Sigmoid colon (tissue), 7 donors: ENCODE measurements around the gene OPN4. TPM values are rescaled to one million over a fixed set of nuclear protein-coding genes. Genes with fewer than 3 reads are reported as not detected.
"Not testable (repeated sequence)": the region's sequence is repeated elsewhere in the genome, so short reads cannot be mapped to it uniquely, and the experiment has no call there.

Experiments
- DNase-seq: peaks from one replicate; pipeline ENCODE4 v3.0.0-alpha.2; 2019
- H3K27ac ChIP-seq, 4 donors: fragments of 200-600 bp; sonication (generic); one replicate each; pipeline ENCODE4 v1.5.1; 2016 to 2019; ENCODE audit warnings: mild to moderate bottlenecking in 1 of 4
- H3K27me3 ChIP-seq, 3 donors: fragments of 200-600 bp; sonication (generic); one replicate each; pipeline ENCODE4 v1.5.1; 2019; ENCODE audit warnings: mild to moderate bottlenecking in 1 of 3
- H3K36me3 ChIP-seq, 4 donors: fragments of 200-600 bp; sonication (generic); one replicate each; pipeline ENCODE4 v1.5.1; 2016 to 2019
- H3K4me1 ChIP-seq, 4 donors: fragments of 200-600 bp; sonication (generic); one replicate each; pipeline ENCODE4 v1.5.1; 2017 to 2019
- H3K4me3 ChIP-seq, 4 donors: fragments of 200-600 bp; sonication (generic); one replicate each; pipeline ENCODE4 v1.5.1; 2017 to 2019; ENCODE audit warnings: mild to moderate bottlenecking in 2 of 4, moderate library complexity in 1 of 4
- H3K9me3 ChIP-seq, 4 donors: fragments of 200-600 bp in 3 of 4; sonication (generic) in 3 of 4; one replicate each; pipeline versions ENCODE4 v1.5.1 to v1.6.1; 2013 to 2019
- EP300 ChIP-seq, 4 donors: sonication (generic); formaldehyde crosslinking; IDR thresholded peaks; one replicate each; pipeline ENCODE4 v1.6.1; 2017; ENCODE audit warnings: antibody characterized with exemption in 4 of 4
- POLR2A ChIP-seq, 2 donors: fragments of 450-650 bp; IDR thresholded peaks; one replicate each; pipeline ENCODE4 v1.6.1; 2016; ENCODE audit warnings: antibody characterized with exemption in 2 of 2, mild to moderate bottlenecking in 2 of 2, moderate library complexity in 2 of 2
- POLR2AphosphoS5 ChIP-seq, 4 donors: sonication (generic); formaldehyde crosslinking; IDR thresholded peaks; one replicate each; pipeline ENCODE4 v1.6.1; 2017; ENCODE audit warnings: antibody characterized with exemption in 4 of 4
- WGBS, 2 donors: extraction: QIAGEN DNeasy Blood & Tissue Kit; methylation state at CpG; one replicate each; pipeline ENCODE4 v1.1.7; 2013; 5-methylcytosine and 5-hydroxymethylcytosine counted together
- intact Hi-C: fragments of 100-400 bp; cut with DNase I; formaldehyde crosslinking; loops from one replicate; pipeline ENCODE4 v1.15.1; 2023
- polyA plus RNA-seq, 3 donors: library from polyadenylated mRNA; stranded (reverse); fragments of 200-250 nt; gene quantifications; one replicate each; pipeline ENCODE4 v1.2.3, GENCODE V29; 2013
- total RNA-seq, 4 donors: library from RNA; depleted of rRNA; stranded (reverse); fragments of >200 nt; gene quantifications; one replicate each; pipeline ENCODE4 v1.1.0, GENCODE V29; 2016
- TF ChIP-seq, protein P1 (sequence below), 4 experiments: fragments of 450-650 bp in 3 of 4; fragments of 200-600 bp in 1 of 4; IDR thresholded peaks; one replicate each; pipeline ENCODE4 v1.5.1; 2016 to 2019; ENCODE audit warnings: antibody characterized with exemption in 4 of 4, mild to moderate bottlenecking in 3 of 4, moderate library complexity in 2 of 4
- donor health status: healthy with polysubstance abuse.
- donor health status: Bipolar disorder and iron deficiency.
- donor health status: healthy.

Gene OPN4
- total and polyA plus RNA-seq, 7 donors: 0.04 TPM; not detected in 6

DNA sequence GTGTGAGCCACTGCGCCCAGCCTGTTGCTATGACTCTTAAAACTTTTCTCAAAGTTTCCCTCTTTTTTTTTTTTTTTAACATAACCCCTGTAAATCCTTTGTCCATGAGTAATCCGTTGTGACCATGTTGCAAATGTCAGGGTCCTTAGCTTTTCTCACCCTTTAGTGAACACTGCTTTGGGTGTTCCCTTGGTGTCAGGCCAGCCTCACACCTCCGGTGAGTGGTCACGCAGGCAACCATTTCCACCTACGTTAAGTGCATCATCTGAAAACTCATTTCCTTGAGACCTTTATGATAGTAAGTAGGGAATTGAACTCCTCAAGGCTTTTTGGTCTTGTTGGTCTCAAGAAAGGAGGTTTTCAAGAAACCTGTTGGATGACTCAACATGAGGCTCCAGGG is 41.3 kb upstream of the OPN4 start:
- Histone ChIP-seq H3K9me3 (no peaks in the 10 kb centered on the region), H3K4me3 (no peak overlapping the region), H3K4me1 (no peaks in the 10 kb centered on the region), H3K27ac (no peak overlapping the region), H3K36me3 (no peaks in the 10 kb centered on the region), H3K27me3 (no peaks in the 10 kb centered on the region)
- TF ChIP-seq POLR2AphosphoS5 (IDR thresholded peaks at IDR 0.05): no peak
- TF ChIP-seq POLR2A (IDR thresholded peaks at IDR 0.05): no peak
- TF ChIP-seq, protein P1, sequence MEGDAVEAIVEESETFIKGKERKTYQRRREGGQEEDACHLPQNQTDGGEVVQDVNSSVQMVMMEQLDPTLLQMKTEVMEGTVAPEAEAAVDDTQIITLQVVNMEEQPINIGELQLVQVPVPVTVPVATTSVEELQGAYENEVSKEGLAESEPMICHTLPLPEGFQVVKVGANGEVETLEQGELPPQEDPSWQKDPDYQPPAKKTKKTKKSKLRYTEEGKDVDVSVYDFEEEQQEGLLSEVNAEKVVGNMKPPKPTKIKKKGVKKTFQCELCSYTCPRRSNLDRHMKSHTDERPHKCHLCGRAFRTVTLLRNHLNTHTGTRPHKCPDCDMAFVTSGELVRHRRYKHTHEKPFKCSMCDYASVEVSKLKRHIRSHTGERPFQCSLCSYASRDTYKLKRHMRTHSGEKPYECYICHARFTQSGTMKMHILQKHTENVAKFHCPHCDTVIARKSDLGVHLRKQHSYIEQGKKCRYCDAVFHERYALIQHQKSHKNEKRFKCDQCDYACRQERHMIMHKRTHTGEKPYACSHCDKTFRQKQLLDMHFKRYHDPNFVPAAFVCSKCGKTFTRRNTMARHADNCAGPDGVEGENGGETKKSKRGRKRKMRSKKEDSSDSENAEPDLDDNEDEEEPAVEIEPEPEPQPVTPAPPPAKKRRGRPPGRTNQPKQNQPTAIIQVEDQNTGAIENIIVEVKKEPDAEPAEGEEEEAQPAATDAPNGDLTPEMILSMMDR (IDR thresholded peaks at IDR 0.05): no peak
- TF ChIP-seq EP300 (IDR thresholded peaks at IDR 0.05): no peak
- intact Hi-C loops: no loop called here
- WGBS, 2 donors: 87 to 88% methylated on average over 5 of the region's 5 CpGs
- no peak for DNase-seq

- Histone ChIP-seq H3K4me1 (no peaks in the 10 kb centered on the region), H3K4me3 (no peak overlapping the region), H3K36me3 (no peaks in the 10 kb centered on the region), H3K27me3 (no peaks in the 10 kb centered on the region), H3K27ac (no peak overlapping the region), H3K9me3 (no peaks in the 10 kb centered on the region)
- 91 to 93% methylated on average over 6 of the region's 6 CpGs for WGBS, 2 donors
- no peak for TF ChIP-seq POLR2AphosphoS5 (IDR thresholded peaks at IDR 0.05)
- TF ChIP-seq EP300 (IDR thresholded peaks at IDR 0.05): no peak
- TF ChIP-seq POLR2A (IDR thresholded peaks at IDR 0.05): no peak
- TF ChIP-seq, protein P1 (IDR thresholded peaks at IDR 0.05): no peak
- intact Hi-C loops: no loop called here
- DNase-seq: no peak
Measured at GRCh38 chr10:86613905-86614304, 40.4 kb upstream of the OPN4 start.

- H3K27me3 ChIP-seq: no peaks in the 10 kb centered on the region
- TF ChIP-seq, protein P1 (IDR thresholded peaks at IDR 0.05): no peak
- no peak for TF ChIP-seq POLR2A (IDR thresholded peaks at IDR 0.05)
- no peak for TF ChIP-seq EP300 (IDR thresholded peaks at IDR 0.05)
- TF ChIP-seq POLR2AphosphoS5 (IDR thresholded peaks at IDR 0.05): no peak
- intact Hi-C loops: no loop called here
- H3K4me3 ChIP-seq: no peak overlapping the region
- no peak for DNase-seq
- no peaks in the 10 kb centered on the region for H3K9me3 ChIP-seq
- no peaks in the 10 kb centered on the region for H3K4me1 ChIP-seq
- no peak overlapping the region for H3K27ac ChIP-seq
- WGBS, 2 donors: 84 to 88% methylated on average over 4 of the region's 4 CpGs
- no peaks in the 10 kb centered on the region for H3K36me3 ChIP-seq
Measured at GRCh38 chr10:86614853-86615252, 39.5 kb upstream of the OPN4 start.

DNA sequence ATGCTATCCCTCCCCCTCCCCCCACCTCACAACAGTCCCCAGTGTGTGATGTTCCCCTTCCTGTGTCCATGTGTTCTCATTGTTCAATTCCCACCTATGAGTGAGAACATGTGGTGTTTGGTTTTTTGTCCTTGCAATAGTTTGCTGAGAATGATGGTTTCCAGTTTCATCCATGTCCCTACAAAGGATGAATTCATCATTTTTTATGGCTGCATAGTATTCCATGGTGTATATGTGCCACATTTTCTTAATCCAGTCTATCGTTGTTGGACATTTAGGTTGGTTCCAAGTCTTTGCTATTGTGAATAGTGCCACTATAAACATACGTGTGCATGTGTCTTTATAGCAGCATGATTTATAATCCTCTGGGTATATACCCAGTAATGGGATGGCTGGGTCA is 37.1 kb upstream of the OPN4 start:
- WGBS, 2 donors: 89 to 100% methylated on average over 2 of the region's 2 CpGs
- H3K27me3 ChIP-seq, intact Hi-C loops, H3K4me1 ChIP-seq, DNase-seq, H3K27ac ChIP-seq, H3K9me3 ChIP-seq, H3K36me3 ChIP-seq, H3K4me3 ChIP-seq: not testable (repeated sequence)

DNA sequence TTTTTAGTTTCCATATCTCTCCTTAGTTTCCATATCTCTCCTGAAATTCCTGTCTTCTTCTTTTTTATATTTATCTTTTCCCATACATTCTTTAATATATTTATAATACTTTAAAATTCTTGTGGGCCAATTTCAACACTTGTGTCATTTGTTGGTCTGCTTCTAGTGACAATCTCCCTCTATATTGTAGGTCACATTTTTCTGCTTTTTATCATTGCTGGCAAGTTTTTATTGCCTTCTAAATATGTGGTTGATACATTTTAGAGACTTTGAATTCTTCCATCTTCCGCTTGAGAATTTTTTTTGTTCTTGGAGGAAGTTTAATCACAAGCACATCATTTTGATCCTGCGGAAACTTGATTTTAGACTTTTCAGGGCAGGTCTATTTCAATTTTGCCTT is 26.0 kb upstream of the OPN4 start:
- WGBS, 2 donors: 97 to 98% methylated on average over 2 of the region's 2 CpGs
- DNase-seq: no peak

More for the DNA sequence above, 26.0 kb upstream of the OPN4 start:
- TF ChIP-seq POLR2AphosphoS5 (IDR thresholded peaks at IDR 0.05) (no peak), EP300 (IDR thresholded peaks at IDR 0.05) (no peak), POLR2A (IDR thresholded peaks at IDR 0.05) (no peak)
- TF ChIP-seq, protein P1 (IDR thresholded peaks at IDR 0.05): no peak
- Histone ChIP-seq H3K4me1 (peaks cover 0 to 26% (median 14%) of the 10 kb centered on the region in 4 donors), H3K27ac (no peak overlapping the region), H3K36me3 (no peaks in the 10 kb centered on the region), H3K27me3 (no peaks in the 10 kb centered on the region), H3K9me3 (no peaks in the 10 kb centered on the region), H3K4me3 (no peak overlapping the region)
- intact Hi-C loops: no loop called here
